ENCODE data around the gene CD99.
"Not testable (repeated sequence)": the region's sequence is repeated elsewhere in the genome, so short reads cannot be mapped to it uniquely, and the experiment has no call there.

CD99 gene

DNA sequence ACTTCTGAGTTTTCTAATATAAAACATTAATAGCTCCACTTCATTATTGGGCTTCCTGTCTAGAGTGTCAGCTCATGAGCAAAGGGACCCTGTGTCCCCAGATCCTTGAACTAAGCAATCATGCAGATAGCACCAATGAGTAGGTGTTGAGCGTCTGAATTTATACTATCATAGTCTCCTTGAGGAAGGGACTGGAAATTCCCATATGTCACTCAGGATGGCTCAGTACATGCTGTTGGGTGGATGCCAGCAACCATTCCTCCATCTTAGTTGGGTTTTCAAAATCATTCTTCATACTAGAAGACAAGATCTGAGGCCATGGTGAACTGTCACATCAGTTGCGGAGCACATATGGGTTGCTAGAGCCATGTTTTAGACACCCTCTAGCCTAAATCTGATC is 27.7 kb downstream of the CD99 start:
- in situ Hi-C loops (cut with HindIII; ENCODE audit: low sequenced_read_pairs): no loop called here

DNA sequence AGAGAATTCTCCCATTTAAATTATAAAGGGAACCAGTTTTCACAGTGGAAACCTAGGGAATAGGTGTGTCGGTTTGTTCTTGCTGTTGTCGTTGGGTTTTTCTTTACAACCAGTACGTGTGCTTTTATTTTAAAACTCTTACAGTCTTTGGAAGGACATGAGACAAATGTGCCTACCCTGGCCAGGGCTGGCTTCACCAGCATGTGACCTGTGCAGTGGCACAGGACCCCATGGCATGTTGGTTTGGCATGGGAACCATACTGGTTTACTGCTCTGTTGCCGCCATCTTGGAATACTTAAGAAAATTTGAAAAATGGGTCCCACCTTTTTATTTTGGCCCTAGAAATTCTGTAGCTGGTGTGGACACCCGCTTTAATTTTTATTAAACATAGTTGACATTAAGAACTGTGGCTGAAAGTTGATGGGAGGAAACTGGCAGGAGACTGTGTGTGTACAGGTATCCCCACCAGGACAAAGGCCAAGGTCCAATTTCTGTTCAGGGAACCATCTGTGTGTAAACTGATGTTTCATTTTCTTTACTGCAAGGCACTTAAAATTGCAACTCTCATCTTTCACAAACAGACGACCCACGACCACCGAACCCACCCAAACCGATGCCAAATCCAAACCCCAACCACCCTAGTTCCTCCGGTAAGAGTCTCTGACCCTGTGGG is 28.8 kb downstream of the CD99 start:
- in situ Hi-C loops (cut with HindIII; ENCODE audit: low sequenced_read_pairs): no loop called here

DNA sequence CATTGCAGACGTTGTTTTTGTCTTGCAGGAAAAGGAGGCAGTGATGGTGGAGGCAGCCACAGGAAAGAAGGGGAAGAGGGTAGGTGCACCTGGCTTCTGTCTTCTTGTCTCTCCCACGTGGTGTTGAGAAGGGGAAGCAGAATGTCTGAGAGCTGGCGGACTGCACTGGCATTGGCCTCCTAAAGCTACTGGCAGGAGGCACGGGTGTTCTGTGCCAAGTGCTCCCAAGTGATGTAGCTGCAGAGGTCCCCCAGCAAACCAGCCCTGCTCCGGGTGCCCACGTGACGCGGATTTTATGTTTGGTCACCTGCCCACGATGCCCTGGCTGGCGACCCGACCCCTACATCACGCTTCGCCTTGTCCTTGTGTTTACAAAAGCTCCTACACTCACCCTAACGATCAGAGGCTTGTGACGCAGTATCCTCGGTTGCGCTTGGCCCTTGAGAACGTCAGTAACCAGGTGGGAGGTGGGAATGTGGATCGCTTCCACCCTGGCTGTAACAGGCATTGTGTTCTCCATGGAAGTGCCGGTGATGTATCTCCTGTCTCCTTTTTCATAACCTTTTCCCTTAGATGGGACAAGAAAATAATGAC is 32.3 kb downstream of the CD99 start:
- in situ Hi-C loops (cut with HindIII; ENCODE audit: low sequenced_read_pairs): no loop called here

DNA sequence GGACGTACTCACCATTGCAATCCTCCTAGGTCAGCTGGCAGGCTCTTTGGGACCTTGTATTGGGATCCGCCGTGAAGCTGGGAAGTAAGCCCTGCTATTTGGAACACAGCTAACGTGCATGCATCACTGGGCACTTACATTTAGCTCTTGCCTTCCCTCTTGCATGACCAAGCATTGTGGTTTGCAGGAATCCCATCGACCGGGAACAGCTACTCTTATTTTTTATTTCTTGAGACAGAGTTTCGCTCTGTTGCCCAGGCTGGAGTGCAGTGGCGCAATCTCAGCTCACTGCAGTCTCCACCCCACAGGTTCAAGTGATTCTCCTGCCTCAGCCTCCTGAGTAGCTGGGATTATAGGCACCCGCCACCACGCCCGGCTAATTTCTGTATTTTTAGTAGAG is 36.2 kb downstream of the CD99 start:
- in situ Hi-C loops (cut with HindIII; ENCODE audit: low sequenced_read_pairs): not testable (repeated sequence)

DNA sequence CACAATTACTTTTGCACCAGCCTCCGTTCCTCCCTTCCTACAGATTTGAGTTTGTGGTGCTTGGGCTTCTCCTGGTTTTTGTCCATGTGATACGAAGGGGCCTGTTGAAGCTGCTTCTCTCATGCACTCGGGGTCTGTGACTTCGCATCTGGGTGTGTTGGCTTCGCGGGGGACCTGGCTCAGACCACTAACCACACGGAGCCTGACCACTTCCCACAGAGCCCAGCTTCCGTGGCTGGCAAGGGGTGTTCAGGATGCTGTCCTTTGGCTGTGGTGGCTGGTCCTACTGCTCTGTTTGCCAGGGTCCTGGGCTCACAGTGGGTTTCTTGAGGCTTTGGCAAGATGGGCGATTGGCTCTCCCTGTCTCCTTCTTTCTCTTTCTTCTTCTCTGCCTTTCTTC is 41.0 kb downstream of the CD99 start:
- in situ Hi-C loops (cut with HindIII; ENCODE audit: low sequenced_read_pairs): no loop called here

DNA sequence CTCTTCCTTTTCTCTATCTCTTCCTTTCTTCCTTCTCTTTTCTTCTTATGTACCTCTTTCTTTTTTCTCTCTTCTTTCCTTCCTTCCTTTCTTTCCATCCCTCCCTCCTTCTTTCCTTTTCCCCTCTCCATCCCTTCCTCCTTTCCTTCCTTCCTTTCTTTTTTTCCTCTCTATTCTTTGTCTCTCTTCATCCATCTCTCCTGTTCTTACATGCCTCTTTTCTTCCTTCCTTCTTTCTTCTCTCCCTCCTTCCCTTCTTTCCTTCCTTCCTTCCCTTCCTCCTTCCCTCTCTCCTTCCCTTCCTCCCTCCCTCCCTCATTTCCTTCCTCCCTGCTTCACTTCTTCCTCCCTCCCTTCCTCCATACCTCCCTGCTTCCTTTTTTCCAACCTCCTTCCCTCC is 41.6 kb downstream of the CD99 start:
- in situ Hi-C loops (cut with HindIII; ENCODE audit: low sequenced_read_pairs): no loop called here

DNA sequence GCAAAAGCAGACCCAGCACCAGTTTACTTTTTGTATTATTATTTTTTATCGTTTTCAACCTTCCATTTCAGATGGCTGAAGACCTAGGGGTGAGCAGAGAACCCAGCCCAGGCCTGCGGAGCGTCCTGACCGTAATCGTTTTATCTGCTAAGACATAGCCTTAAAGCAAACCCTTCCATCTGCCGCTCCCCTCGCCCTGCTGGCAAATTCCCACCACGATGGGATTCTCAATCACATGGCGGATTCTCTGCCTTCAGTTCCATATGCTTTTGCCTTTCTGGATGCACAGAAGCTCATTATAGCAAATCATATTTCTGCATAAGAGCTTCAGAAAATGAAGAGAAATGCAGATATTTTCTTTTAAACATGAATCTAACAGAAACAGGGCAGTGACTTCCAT is 42.2 kb downstream of the CD99 start:
- in situ Hi-C loops (cut with HindIII; ENCODE audit: low sequenced_read_pairs): no loop called here

DNA sequence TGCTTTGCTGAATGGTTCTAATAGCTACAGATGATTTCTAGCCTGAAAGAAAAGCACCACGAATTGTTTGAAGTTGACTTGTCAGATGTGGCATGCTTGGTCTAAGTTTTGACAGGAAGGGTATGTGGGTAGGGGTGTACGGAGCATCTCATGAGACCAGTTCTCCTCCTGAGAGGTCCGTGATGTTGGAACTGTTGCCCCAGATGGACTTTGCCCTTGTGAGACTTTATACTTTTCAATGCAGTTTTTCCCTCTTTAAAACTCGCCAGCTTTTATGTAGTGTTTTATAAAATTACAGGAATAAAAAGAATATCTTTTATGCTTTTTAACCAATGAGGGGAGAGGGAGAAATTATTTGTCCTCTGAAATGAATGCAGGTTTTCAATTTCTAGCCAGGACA is 44.2 kb downstream of the CD99 start:
- in situ Hi-C loops (cut with HindIII; ENCODE audit: low sequenced_read_pairs): no loop called here

DNA sequence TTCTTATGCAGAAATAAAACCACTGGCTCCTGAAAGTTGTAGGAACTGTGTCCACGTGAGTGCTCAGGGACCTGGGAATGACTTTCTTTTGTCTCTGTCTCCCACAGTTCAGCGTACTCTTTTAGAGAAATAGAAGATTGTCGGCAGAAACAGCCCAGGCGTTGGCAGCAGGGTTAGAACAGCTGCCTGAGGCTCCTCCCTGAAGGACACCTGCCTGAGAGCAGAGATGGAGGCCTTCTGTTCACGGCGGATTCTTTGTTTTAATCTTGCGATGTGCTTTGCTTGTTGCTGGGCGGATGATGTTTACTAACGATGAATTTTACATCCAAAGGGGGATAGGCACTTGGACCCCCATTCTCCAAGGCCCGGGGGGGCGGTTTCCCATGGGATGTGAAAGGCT is 49.6 kb downstream of the CD99 start:
- in situ Hi-C loops (cut with HindIII; ENCODE audit: low sequenced_read_pairs): no loop called here

DNA sequence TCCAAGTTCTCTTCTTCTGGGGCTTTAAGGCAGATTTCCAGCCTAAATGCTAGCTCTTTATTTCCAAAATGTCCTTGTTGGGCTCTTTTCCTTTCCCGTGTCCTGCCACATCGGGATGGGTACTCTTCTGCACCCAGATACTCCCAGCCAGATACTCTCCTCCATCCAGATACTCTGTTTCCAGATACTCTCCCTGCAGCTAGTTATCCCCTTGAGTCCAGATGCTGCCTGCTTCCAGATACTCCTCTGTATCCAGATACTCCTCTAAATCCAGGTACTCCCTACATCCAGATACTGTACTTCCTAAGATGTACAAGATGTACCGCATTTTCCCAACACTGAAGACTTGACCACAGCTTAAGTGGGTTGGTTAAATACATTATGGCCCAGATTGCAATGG is 50.3 kb downstream of the CD99 start:
- in situ Hi-C loops (cut with HindIII; ENCODE audit: low sequenced_read_pairs): no loop called here

DNA sequence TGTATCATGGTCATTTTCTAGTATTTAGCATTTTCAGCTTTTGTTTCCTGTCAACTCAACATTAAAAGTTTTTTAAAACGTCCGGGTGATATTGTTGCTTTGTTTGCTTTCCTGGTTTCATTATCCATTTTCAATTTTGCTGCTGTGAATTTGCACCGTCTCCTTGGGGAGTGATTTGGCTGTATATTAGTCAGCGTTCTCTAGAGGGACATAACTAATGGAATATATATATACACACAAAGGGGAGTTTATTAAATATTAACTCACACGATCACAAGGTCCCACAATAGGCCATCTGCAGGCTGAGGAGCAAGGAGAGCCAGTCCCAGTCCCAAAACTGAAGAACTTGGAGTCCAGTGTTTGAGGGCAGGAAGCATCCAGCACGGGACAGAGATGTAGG is 55.2 kb downstream of the CD99 start:
- in situ Hi-C loops (cut with HindIII; ENCODE audit: low sequenced_read_pairs): not testable (repeated sequence)

DNA sequence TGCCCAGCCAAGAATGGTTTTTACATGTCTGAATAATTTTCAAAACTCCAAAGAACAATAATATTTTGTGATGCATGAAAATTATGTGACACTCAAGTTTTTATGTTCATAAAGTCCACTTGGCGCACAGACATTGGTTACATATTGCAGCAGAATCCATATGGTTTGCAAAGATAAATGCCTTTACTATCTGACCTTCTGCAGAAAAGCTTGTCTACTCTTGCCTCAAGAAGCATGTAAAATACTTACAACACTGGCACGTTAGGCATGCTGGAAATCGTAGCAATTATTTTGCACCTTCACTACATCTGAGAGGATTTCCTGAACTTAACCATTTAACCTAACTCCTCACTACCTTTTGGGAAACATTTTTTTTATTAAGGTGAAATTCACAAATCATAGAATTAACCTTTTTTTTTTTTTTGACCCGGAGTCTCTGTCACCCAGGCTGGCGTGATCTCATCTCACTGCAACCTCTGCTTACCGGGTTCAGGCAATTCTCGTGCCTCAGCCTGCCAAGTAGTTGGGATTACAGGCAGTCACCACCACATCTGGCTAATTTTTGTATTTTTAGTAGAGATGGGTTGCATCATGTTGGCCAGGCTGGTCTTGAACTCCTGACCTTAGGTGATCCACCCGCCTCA is 57.2 kb downstream of the CD99 start:
- in situ Hi-C loops (cut with HindIII; ENCODE audit: low sequenced_read_pairs): no loop called here

DNA sequence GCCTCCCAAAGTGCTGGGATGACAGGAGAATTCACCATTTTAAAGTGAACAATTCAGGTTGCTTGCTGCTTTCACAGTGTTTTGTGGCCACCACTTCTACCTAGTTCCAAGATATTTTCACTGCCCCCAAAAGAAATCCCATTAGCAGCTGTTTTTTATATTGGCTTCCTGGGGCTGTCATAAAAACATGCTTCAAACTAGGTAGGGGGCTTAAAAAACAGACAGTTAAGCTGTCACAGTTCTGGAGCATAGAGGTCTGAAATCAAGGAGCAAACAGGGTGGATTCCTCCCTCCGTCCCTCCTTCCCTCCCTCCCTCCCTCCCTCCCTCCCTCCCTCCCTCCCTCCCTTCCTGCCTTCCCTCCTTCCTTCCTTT is 57.7 kb downstream of the CD99 start:
- in situ Hi-C loops (cut with HindIII; ENCODE audit: low sequenced_read_pairs): no loop called here

DNA sequence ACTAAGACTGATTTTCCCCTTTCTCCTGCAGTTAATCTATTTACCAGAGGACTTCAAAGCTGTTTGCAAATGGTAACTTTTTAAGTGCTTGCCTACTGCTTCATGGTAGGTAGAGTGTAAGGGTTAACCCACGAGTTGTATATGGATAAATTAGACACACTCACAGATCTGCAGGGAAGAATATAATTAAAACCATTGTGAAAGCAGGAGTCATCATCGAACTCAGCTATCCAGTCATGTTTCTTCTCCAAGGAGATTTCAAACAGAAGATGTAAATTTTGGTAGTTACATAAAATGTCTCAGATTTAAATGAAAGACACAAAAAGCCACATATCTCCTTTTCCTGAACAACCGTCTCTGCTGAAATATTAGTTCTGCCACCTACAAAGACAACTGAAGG is 60.2 kb downstream of the CD99 start:
- in situ Hi-C loops (cut with HindIII; ENCODE audit: low sequenced_read_pairs): no loop called here

DNA sequence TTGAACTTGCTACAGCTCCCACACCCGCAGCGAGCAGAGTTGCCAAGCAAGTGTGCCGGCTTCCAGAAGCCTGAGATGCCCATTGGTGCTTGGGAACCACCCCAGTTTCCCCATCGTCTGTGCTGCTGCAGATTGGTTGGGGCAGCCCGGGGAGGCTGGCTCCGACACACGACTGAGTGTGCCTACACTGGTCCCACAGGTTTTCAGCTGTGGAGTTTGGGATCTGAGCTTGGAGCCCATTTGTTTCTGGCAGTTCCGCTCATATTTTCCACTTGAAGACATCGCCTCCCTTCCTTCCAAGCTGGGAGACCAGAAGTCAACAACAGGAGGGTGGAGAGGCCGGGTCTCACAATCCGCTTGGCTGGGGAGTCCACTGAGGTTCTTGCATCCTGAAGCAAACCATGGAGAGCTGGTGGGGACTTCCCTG is 60.8 kb downstream of the CD99 start, which contains the start of gene XG:
Gene XG (plus strand): TSS at position 167 of the 427 bp plus-strand sequence. CDS start 235 bp downstream, at position 402.
- in situ Hi-C loops (cut with HindIII; ENCODE audit: low sequenced_read_pairs): not testable (repeated sequence)

DNA sequence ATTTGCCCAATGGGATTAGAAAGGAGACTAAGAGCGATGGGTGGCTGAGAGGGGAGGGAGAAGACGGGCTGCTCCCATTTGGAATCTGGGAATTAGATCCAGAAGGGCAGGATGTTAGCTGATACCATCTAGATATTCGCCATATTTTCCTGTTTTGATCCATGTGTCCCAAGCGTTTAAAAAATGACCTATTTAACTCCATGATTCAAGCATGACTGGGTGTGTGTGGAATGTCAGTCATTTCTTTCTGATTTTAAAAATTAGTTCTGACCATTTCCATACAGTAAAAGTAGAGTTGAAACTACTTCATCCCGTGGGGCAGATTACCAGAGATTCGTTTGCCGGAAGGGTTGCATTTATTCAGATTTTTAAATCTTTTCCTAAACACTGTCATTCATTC is 61.3 kb downstream of the CD99 start:
- in situ Hi-C loops (cut with HindIII; ENCODE audit: low sequenced_read_pairs): not testable (repeated sequence)

DNA sequence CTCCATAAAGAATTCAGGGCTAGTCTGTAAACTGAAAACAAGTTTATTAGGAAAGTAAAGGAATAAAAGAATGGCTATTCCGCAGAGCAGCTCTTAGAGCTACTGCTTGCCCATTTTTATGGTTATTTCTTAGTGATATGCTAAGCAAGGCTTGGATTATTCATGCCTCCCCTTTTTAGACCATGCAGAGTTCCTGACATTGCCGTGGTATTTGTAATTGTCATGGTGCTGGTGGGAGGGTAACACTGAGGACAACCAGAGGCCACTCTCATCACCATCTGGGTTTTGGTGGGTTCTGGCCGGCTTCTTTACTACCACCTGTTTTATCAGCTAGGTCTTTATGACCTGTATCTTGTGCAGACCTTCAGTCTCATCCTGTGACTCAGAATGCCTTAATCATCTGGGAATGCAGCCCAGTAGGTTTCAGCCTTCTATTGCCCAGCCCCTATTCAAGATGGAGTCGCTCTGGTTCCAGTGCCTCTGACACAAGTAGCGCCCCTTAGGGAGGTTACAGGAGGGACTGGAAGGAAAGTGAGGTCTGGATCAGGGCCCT is 64.1 kb downstream of the CD99 start:
- in situ Hi-C loops (cut with HindIII; ENCODE audit: low sequenced_read_pairs): not testable (repeated sequence)

DNA sequence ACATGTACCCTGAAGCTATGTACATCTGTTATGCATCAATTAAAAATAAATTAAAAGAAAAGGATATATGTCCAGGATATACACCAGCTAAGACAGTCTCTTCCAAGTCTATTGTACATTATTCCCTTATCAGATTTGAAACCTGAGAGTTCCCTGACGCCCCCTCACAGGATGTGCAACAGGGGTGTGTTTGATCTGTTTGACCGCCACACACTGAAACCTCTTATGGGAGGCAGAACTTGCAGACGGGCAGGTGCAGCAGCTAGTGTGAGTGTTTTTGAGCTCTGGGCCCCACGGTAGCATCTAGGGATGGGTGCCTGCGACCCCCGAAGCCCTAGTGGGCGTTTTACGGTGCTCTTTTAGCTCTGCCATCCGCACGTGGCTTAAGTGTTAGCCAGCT is 65.5 kb downstream of the CD99 start:
- in situ Hi-C loops (cut with HindIII; ENCODE audit: low sequenced_read_pairs): no loop called here

DNA sequence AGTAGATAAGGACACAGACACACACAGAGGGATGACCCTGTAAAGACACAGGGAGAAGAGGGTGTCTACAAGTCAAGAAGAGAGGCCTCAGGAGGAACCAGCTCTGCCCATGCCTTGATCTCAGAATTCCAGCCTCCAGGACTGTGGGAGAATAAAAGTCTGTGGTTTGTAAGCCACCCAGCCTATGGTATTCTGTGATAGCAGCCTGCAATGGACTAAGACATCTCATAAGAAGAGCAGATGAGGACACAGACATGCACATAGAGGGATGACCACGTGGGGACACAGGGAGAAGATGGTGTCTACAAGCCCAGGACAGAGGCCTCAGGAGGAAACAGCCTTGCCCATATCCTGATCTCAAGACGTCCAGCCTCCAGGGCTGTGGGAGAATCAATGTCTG is 70.2 kb downstream of the CD99 start:
- in situ Hi-C loops (cut with HindIII; ENCODE audit: low sequenced_read_pairs): no loop called here

DNA sequence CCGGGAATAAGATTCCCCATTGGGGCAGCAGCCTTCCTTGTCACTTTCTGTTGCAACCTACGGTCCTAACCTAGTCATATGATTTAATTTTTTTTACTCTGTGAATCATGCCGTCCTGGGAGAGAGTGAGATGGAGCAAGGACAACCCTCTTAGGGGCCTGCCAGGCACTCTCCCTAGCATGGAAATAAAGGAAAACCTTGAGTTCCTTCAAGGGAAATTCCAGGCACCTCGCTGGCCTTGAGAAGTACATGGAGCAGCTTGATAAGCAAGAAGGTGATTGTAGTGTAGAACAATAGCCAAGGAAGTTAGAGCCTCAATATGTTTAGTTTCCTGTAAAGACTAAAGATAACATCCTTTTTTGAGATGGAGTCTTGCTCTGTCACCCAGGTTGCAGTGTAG is 71.6 kb downstream of the CD99 start:
- in situ Hi-C loops (cut with HindIII; ENCODE audit: low sequenced_read_pairs): not testable (repeated sequence)

DNA sequence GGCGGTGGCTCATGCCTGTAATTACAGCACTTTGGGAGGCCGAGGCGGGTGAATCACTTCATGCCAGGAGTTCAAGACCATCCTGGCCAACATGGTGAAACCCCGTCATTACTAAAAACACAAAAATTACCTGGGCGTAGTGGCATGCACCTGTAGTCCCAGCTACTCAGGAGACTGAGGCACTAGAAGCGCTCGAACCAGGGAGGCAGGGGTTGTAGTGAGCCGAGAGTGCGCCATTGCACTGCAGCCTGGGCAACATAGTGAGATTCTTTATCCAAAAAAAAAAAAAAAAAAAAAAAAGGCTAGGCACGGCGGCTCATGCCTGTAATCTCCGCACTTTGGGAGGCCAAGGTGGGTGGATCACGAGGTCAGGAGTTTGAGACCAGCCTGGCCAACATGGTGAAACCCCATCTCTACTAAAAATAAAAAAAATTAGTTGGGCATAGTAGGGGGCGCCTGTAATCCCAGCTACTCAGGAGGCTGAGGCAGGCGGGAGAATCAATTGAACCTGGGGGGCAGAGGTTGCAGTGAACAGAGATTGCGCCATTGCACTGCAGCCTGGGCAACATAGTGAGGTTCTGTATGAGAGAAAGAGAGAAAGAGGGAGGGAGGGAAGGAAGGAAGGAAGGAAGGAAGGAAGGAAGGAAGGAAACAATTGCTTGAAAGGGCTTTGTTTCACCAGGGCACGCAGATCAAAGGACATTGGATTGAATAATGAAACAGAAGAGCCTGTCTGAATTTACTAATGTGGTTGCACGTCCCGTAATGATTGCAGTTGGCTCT is 73.9 kb downstream of the CD99 start:
- in situ Hi-C loops (cut with HindIII; ENCODE audit: low sequenced_read_pairs): not testable (repeated sequence)

DNA sequence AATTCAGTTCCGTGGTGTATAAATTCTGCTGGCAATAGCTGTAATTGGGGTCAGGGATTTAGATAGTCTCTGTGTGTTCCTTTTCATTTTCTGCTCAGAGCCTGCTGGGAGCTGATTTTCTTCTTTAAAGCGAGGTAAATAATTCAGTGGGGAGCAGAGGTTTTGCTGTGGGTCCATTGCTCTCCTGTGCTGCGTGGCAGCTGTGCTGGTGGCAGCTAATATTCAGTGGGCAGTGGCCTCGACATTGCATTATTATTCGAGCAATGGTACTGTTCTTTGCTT is 74.4 kb downstream of the CD99 start:
- in situ Hi-C loops (cut with HindIII; ENCODE audit: low sequenced_read_pairs): no loop called here

All from DLD1 (cell line).